ENCODE data around the gene REG3G. TPM values are rescaled to one million over a fixed set of nuclear protein-coding genes. Genes with fewer than 3 reads are reported as not detected.

Gene REG3G
- not detected for polyA plus RNA-seq (2012; ENCODE audit: missing spikeins)

DNA sequence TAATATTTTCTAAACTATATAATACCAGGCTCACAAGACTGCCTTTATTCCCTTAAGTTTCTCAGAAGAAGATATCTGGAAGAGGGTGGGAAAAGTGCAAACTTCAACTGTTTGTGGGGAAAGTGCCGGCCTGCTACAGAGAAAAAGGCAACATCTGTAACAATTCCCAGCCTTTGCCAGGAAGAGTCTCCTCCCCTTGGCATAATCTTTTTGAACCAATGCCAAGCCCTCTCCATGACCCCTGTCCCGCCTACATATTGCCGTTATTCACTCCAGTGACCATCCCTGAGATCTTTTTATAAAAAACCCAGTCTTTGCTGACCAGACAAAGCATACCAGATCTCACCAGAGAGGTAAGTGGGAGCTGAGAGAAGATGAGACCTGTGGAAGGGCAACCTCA, at the start of gene REG3G:
TSS of gene REG3G (plus strand) at position 282 of the 400 bp plus-strand sequence. CDS start 392 bp downstream, outside the sequence.
- DNase-seq (ENCODE audit: insufficient read length) = no peak
- no peak for FAIRE-seq
- TF ChIP-seq POLR2AphosphoS5 (IDR thresholded peaks at IDR 0.05; ENCODE audit: low read depth, low read length) (no peak), TAF1 (IDR thresholded peaks at IDR 0.05; ENCODE audit: borderline replicate concordance, low read depth, low read length) (no peak), POLR2A (IDR thresholded peaks at IDR 0.05; ENCODE audit: low read depth, low read length) (no peak)

DNA sequence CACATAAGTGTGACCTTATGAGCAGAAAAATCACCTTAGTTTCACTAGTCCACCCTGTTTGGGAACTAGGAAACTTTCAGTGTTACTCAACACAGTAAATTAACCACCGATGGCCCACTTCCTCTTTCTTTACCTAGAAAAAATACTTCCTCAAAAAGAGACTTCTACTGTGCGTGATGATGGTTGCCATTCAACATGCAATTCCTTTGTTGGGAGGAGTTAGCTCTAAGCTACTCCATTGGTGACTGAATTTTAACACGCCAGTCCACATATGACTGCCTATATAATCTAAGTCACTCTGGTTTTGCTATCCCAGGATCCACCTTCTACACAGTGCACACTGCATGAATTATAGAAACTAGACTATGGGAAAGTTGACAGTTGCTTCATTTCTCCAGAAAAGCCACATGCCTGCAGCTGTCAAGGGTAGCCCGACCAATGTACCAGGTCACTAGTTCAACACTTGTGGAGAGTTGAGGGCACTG, 47.8 kb upstream of the REG3G start:
- TF ChIP-seq POLR2AphosphoS5 (IDR thresholded peaks at IDR 0.05; ENCODE audit: low read depth, low read length) (no peak), TAF1 (IDR thresholded peaks at IDR 0.05; ENCODE audit: borderline replicate concordance, low read depth, low read length) (no peak), POLR2A (IDR thresholded peaks at IDR 0.05; ENCODE audit: low read depth, low read length) (no peak)
- DNase-seq (ENCODE audit: insufficient read length) = no peak
- FAIRE-seq = peak; percentile 67

DNA sequence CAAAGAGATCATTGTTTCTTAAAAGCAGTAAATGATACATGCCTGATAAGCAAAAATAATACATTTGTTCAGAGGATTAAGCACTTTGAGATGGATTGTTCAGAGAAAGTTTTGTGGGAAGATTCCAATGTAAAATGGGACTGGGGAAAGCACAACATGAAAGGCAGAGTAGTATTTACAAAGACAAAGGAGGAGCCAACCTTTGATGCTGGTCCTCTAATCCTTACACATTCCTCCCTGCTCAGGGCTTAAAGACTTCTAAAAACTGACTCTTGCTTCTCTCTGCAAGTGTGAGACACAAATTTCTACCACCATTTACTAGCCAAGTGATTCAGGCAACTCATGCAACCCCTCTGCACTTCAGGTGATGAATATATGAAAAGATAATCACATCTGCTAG, 47.2 kb upstream of the REG3G start:
- no peak for FAIRE-seq
- no peak for DNase-seq (ENCODE audit: insufficient read length)
- no peak for TF ChIP-seq POLR2AphosphoS5 (IDR thresholded peaks at IDR 0.05; ENCODE audit: low read depth, low read length)
- no peak for TF ChIP-seq POLR2A (IDR thresholded peaks at IDR 0.05; ENCODE audit: low read depth, low read length)
- no peak for TF ChIP-seq TAF1 (IDR thresholded peaks at IDR 0.05; ENCODE audit: borderline replicate concordance, low read depth, low read length)

DNA sequence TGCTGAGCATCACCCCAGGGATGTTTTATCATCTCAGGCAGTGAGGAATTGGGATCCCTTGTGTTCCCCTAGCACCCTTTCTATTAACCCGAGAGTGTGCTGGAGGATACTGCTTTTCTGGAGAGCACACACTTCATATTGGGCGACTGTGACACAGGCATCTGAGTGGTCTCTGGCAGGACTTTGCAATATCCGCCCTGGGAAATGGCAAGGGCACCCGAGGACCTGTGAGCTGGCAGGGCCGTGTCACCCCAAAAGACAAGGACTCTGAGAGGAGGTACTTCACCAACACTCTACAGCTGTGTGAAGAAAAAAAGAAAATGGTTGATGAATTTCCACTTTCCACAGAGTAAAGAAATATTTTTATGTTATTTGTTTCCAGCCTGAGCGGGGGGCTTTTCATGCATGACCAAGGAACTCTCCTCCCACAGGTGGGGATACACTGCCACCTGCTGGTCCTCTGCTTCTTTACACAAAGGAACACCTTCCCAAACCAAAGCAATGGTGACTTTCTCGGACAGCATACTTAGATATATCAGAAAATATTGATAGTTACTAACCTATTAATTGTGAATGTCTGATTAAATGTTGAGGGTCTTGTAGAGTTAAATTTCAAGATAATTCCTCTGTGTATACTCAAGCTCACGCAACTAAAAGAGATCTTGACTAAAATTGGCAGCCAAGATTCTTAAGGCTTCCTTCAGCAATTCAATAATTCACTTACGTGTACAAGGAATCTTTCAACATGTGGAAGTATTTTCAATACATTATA, 45.9 kb upstream of the REG3G start:
- no peak for FAIRE-seq
- DNase-seq (ENCODE audit: insufficient read length) = no peak
- no peak for TF ChIP-seq TAF1 (IDR thresholded peaks at IDR 0.05; ENCODE audit: borderline replicate concordance, low read depth, low read length)
- TF ChIP-seq POLR2A (IDR thresholded peaks at IDR 0.05; ENCODE audit: low read depth, low read length) = no peak
- TF ChIP-seq POLR2AphosphoS5 (IDR thresholded peaks at IDR 0.05; ENCODE audit: low read depth, low read length) = no peak

DNA sequence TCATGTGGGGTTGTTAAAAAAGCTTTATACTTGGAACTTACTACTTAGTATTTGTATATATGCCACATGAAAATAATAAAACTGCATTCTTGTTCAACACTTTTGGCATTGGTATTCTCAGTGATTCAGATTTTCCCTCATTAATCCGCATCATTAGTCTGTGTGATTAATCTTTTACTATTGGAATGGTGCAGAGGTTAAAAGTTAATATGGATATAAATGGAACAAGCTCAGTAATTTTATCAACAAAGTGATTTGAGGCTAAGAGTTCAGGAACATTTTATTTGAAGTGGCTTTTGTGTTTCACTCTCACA, 45.4 kb upstream of the REG3G start:
- DNase-seq (ENCODE audit: insufficient read length) = no peak
- no peak for FAIRE-seq
- TF ChIP-seq POLR2AphosphoS5 (IDR thresholded peaks at IDR 0.05; ENCODE audit: low read depth, low read length) = no peak

DNA sequence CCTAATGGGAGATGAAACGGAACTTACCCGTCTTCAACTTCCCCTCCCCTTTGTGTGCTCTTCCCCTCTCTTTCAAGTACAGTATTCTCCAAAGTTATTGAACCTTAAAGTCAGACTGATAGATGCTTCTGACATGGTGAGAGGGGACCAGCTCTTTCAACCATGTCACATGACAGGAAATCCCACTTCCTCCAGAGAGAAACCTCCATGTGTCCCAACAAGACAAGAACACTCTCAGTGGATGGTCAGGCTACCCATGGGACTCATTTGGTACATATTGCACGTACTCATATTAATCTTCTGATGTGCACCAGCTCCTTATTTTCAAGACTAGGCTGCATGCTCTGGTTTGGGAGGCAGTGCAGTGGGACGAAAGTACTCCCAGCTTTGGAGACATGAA, 44.6 kb upstream of the REG3G start:
- TF ChIP-seq POLR2AphosphoS5 (IDR thresholded peaks at IDR 0.05; ENCODE audit: low read depth, low read length) (no peak), TAF1 (IDR thresholded peaks at IDR 0.05; ENCODE audit: borderline replicate concordance, low read depth, low read length) (no peak)
- no peak for FAIRE-seq

DNA sequence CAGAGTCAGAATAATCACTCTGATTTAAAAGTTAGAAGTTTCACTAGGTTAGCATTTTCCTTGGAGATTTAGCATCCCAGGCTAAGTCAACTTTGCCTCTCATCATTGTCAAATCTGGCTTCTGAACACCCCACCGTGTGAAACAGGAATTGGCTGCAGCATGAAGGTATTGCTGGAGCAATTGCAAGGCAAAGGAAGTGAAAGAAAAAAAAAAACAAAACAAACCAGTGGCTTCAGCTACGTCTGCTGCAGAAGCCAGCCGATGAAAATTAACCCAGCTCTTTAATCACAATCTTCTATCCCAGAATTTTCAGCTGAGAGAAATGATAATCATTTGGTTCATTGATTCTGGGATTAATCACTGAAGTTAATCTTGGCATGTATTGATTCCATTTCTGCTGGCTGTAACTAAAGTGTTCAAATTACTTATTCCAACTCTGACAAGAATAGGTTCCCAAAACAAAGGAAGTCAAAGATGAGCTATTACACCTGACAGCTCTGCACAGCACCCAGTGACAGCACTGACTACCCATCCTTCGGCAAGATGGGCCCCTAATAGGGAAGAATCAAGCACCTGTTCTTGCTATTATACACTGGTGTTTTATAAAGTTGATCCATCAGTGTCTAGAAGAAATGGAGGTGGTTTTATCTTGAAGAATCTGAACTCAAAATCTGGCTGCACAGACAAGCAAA, 42.7 kb upstream of the REG3G start:
- FAIRE-seq (no peak), DNase-seq (ENCODE audit: insufficient read length) (no peak)
- no peak for TF ChIP-seq POLR2A (IDR thresholded peaks at IDR 0.05; ENCODE audit: low read depth, low read length)

More for the DNA sequence above, 44.6 kb upstream of the REG3G start:
- no peak for DNase-seq (ENCODE audit: insufficient read length)

DNA sequence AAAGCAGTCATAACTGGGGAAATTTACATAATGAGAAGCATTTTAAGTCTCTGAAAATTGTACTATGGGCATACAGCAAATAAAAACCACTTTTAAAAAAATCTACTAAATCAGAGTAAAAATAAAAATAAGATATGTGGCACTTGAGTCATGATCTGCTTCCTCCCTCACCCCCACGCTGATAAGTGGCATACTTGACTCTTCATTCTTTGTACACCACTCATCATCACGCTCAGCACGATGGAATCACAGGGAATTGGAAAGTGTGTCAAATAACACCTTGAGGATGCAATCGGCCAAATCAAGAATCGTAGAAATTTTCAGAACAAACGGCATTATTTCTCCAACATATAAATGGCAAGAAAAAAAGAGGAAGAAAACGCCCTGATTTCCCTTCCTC, 41.1 kb upstream of the REG3G start:
- DNase-seq (ENCODE audit: insufficient read length) = no peak
- TF ChIP-seq POLR2AphosphoS5 (IDR thresholded peaks at IDR 0.05; ENCODE audit: low read depth, low read length) = no peak
- TF ChIP-seq POLR2A (IDR thresholded peaks at IDR 0.05; ENCODE audit: low read depth, low read length) = no peak
- no peak for TF ChIP-seq TAF1 (IDR thresholded peaks at IDR 0.05; ENCODE audit: borderline replicate concordance, low read depth, low read length)
- no peak for FAIRE-seq

DNA sequence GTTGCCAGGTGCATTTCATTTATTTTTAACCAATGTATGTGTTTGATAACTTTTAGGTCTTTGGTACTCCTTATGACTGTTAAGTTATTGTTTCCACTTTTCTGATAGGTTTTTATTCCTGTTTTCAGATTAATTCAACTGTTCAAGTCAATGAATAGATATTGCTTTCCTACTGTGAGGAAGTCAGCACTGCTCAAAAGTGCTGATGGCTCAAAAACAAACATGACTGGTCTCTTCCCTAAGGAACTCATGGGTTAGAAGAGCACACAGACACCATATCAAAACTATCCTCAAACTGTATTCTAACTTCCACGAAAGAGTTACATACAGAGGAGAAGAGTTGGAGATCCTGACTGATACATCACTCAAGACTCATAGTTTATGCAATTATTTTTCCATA, 39.9 kb upstream of the REG3G start:
- TF ChIP-seq POLR2A (IDR thresholded peaks at IDR 0.05; ENCODE audit: low read depth, low read length) = no peak
- no peak for TF ChIP-seq TAF1 (IDR thresholded peaks at IDR 0.05; ENCODE audit: borderline replicate concordance, low read depth, low read length)
- TF ChIP-seq POLR2AphosphoS5 (IDR thresholded peaks at IDR 0.05; ENCODE audit: low read depth, low read length) = no peak
- DNase-seq (ENCODE audit: insufficient read length) (no peak), FAIRE-seq (no peak)

DNA sequence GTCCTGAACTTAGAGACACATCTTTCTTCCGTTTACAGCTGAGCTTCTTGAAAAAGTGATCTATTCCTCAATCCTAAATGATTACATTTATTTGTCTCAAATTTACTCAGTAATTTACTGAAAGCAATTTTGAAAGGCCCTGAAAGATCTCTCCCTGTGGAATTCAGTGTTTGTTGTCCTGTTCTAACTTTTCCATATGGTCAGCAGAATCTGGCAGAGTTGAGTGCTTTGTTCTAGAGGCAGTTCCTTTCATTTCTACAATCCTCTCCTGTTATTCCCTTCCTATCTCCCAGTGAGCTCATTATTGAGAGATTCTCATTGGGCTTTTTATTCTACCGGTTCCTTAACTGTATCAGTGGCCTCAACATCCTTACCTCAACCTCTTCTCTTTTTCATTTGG, 36.5 kb upstream of the REG3G start:
- FAIRE-seq (no peak), DNase-seq (ENCODE audit: insufficient read length) (no peak)
- no peak for TF ChIP-seq POLR2AphosphoS5 (IDR thresholded peaks at IDR 0.05; ENCODE audit: low read depth, low read length)
- no peak for TF ChIP-seq TAF1 (IDR thresholded peaks at IDR 0.05; ENCODE audit: borderline replicate concordance, low read depth, low read length)
- TF ChIP-seq POLR2A (IDR thresholded peaks at IDR 0.05; ENCODE audit: low read depth, low read length) = no peak

DNA sequence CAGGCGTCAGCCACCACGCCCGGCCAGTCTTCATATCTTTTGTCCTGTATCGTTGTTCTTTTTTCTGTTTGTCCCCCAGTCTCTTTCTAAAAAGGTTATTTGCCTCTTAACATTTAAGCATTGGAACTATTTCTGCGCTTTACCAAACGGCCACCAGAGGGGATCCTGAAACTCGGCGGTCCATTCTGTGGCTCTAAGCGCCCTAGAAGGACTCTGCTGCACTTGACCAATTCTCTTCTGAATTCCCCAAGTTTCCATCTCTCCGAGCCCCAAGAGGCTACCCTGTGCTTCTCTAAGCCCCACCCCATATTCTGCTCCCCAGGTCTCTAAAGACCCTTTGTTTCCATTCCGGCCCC, 33.1 kb upstream of the REG3G start:
- DNase-seq (ENCODE audit: insufficient read length) (no peak), FAIRE-seq (no peak)
- TF ChIP-seq POLR2AphosphoS5 (IDR thresholded peaks at IDR 0.05; ENCODE audit: low read depth, low read length) (no peak), POLR2A (IDR thresholded peaks at IDR 0.05; ENCODE audit: low read depth, low read length) (no peak), TAF1 (IDR thresholded peaks at IDR 0.05; ENCODE audit: borderline replicate concordance, low read depth, low read length) (no peak)

DNA sequence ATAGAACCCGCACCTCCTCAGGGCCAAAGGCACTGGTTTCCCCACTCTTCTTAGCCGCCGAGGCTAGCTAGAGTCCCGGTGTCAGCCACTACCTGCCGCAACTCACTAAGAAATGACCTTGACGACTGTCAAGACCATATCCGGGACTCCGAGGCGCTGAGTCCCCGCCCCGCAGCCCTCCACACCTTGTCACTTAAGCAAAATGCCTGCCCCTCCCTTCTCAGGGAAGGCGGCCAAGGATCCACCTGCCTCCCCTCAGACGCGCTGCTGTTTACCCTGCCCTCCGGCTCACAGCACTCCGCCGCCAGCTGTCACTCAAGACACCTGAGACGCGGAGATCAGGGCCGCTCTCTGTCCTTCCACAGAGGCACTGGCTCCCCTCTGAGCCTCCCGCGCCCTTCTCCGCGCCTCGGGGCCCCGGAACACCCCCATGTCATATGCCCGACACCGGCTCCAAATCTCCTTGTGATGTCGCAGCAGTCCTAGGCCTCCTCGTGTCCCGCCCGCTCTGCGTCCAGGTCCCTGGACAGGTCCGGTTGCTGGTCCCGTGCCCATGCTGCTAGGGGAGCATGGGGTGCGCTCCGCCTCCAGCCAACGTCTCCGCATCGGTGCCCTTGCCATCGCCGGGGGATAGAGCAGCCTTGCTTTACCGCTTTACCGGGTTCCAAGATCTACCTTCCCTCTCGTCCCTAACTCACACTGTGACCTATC, 32.5 kb upstream of the REG3G start:
- FAIRE-seq (no peak), DNase-seq (ENCODE audit: insufficient read length) (no peak)
- no peak for TF ChIP-seq POLR2A (IDR thresholded peaks at IDR 0.05; ENCODE audit: low read depth, low read length)
- no peak for TF ChIP-seq POLR2AphosphoS5 (IDR thresholded peaks at IDR 0.05; ENCODE audit: low read depth, low read length)
- TF ChIP-seq TAF1 (IDR thresholded peaks at IDR 0.05; ENCODE audit: borderline replicate concordance, low read depth, low read length) = no peak

Measured in GM12892 (cell line).